Non-pigmented ciliary epithelial cell (primary cell): Measurements from ENCODE around the gene IQCE.
"Not testable (repeated sequence)": the region's sequence is repeated elsewhere in the genome, so short reads cannot be mapped to it uniquely, and the experiment has no call there.

Experiments
- DNase-seq: peaks from one replicate; pipeline ENCODE4 v3.0.0-alpha.2; 2010; ENCODE audit warnings: low read depth

The IQCE gene

DNA sequence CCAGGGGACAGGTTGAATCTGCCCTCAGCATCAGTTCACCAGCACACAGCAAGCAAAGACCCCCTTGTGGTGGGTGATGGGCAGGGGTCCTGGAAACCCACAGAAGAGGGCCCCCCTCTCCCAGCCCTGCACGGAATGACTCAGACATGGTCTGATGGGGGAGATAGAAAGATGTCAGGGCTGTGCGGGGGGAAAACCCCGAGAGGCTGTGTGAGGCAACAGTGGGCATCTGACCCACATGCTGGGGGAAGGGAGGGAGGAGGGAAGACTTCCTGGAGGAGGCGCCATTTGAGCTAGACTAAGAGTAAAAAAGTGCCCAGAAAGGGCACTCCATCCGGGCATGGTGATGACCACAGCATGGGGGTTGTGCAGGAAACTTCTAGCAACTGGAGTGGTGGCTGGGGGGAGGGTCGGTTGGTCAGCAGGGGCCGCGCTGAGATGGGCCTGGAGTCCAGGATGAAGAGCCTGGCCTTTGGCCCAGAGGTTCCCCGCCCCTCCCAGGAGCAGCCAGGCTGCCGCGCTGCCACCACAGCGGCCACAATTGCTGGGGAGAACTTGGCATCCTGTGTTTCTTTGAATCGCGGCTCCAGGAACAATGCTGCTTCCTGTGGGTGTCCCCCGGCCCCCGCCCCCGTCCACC, 36.7 kb upstream of the IQCE start:
- DNase-seq, result no peak

DNA sequence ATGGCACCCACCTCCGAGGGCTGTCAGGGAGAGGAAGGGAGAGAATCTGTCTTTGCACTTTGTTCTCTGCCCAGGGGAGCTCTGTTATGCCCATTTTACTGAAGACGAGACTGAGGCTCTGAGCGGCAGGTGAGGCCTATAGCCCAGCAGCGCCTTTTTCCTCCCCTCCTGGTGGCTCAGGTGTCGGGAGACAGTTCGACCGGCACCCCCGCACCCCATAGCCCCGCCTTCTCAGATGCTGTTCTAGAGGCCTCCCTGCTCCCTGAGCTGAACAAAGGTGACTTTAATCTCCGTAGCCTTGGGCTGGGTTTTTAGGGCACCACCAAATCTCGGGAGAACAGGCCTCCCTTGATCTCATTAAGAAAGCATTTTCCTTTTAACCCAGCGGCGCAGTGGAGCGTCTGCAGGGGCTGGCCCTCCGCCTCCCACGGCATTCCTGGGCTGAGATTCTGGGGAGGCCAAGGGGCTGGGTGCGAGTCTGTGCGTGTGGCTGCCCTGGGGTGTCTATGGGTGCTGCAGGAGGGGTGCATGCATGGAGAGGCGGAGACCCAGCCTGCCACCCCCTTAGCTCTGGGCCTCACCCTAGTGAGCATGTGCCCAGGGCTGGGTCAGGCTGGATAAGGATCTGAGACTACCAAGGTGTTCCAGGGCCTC, 35.9 kb upstream of the IQCE start:
- DNase-seq, result no peak

DNA sequence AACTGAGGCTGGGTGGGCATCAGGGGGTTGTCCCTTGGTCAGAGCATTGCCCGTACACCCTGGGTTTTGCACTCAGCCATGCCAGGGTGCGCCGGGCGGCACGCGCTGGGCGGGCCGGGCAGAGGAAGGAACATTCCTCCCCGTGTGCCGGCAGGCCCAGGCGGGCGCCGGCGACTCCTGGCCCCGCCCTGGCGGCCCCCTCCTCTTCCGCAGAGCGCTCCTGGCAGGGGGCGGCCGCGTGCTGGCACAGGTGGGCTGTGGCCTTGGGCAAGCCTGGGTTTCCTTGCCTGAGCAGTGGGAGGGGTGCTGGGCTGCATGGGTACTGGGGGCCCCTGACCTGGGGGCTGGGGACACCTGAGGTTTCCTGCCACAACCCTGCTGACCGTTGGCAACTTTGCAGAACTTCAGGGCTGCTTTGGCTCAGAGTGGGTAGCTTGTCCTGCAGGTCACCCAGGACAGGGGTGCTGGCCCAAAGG, 35.3 kb upstream of the IQCE start:
- no peak for DNase-seq

DNA sequence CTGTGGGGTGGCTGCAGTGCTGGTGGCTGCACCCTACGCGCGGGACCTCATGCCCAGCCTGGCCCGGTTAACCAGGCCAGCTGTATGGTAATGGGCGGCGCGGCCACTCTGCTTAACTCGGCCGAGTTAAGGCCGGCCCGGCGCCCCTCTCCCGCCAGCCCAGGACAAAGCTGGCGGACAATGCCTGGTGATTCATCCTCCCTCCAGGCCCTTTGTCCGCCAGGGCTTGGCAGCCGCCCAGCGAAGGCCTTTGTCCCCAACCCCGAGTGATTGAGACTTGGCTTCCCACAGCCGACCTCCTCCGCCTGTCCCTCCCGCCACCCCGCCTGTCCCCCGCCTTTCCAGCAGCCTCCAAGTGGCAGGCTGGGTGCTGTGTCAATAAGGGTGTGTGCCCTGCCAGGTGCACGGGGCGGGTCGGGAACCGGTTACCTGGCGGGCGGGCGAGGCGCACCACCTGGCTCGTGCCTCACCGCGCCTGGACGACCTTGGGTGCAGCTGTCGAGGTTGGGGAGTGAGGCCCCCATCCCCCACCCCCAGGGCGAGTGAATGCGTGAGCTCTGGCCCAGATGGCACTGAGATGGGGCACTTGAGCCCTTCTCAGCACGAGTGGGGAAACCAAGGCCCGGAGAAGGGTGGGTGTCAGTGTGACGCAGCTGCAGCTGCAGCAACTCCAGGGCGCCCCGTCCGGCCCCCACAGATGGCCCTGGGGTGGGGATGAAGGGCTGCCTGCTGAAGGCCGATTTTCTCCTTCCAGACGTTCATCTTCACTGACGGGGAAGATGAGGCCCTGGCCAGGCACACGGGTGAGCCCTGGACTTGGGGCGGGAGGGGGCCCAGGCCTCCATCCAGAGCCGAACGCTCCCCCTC, 34.6 kb upstream of the IQCE start:
- DNase-seq, result no peak

DNA sequence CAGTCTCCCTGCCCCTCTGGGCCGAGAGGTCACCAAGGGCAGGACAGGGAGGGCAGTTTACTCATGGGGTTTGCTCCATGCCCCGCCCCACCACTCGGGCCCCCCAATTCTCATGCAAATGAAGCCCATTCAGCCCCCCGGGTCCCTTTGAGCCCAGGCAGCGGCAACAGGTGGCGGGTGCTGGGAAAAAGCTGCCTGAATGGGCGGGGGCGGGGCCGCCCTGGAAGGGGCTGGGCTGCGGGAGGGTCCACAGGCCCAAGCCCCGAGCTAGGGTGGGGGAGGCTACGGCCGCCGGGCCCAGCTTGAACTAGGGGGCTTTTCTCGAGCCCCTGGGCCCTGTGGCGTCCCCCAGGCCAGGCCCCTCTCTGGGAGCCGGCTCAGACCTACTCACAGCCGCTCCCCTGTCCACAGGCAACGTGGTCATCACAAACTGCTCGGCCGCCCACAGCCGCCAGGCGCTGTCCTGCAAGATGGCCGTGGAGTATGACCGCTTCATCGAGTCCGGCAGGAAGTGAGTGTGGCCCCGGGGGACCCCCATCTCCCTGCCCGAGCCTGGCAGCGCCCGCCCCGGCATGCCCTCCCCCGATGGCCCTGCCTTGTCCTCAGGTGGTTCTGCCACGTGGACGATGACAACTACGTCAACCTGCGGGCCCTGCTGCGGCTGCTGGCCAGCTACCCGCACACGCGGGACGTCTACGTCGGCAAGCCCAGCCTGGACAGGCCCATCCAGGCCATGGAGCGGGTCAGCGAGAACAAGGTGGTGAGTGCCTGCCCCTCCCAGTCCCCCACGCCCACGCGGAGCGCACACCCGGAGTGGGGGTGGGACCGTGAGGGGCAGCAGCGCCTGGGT, 33.7 kb upstream of the IQCE start:
- DNase-seq, result no peak

DNA sequence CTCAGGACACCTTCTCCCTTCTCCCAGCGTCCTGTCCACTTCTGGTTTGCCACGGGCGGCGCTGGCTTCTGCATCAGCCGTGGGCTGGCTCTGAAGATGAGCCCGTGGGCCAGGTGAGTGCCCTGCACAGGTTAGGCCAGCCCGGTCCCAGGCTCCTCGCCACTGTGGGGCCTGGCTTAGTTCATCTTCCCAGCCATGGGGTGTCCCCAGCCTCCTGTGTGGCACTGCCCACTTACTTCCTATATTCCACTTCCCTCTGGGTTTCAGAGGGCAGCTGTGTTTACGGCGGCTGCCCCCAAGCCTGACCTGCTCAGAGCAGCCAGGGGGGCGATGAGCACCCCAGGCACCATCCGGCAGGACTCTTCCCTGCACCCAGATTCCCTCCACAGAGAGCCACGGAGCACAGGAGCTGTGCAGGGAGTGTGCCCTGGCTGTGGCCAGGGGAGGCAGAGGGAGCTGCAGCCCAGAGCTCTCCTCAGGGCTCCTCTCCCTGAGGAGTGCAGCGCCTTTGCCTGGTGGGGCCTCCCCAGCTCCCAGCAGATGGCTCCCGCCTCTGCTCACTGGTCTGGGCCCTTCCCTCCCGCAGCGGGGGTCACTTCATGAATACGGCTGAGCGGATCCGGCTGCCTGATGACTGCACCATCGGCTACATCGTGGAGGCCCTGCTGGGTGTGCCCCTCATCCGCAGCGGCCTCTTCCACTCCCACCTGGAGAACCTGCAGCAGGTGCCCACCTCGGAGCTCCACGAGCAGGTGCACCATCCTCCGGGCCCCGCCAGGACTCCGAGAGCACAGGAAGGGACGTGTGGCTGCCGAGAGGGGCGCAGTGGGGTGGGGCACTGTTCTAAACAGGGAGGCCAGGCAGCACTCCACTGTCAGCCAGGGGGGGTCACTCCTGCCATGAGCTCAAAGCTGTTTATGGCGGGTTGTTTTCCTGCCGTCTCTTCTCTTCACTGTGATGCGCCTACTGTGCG, 32.8 kb upstream of the IQCE start:
- no peak for DNase-seq

DNA sequence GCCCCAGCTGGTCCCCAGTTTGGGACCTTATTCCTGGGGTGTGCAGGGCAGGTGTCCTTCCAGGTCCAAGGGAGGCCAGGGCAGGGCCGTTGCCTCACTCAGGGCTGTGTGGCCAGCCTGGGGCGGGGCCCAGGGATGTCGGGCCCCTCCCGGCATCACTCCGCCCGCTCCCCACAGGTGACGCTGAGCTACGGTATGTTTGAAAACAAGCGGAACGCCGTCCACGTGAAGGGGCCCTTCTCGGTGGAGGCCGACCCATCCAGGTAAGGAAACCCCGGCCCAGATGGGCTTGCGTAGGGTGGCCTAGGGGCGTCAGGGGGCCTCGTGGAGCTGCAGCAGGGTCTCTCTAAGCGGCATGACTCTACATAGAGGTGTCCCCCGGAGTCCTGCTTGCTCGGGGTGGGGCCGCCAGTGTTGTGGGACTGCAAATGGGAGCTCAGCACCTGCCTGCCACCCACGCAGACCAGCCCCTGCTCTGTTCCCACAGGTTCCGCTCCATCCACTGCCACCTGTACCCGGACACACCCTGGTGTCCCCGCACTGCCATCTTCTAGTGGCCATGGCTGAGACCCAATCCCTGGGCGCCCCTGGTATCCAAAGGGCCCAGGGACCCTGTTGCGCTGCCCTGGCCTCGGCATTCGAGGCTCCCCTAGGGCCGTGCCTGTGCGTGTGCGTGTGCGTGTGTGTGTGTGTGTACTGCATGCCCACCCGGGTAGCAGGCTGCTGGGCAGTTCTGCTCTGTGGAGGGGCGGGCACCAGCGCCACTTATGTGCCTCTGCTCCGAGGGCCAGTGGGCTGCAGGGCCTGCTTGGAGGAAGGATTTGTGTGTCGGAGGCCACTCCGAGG, 31.9 kb upstream of the IQCE start:
- no peak for DNase-seq

DNA sequence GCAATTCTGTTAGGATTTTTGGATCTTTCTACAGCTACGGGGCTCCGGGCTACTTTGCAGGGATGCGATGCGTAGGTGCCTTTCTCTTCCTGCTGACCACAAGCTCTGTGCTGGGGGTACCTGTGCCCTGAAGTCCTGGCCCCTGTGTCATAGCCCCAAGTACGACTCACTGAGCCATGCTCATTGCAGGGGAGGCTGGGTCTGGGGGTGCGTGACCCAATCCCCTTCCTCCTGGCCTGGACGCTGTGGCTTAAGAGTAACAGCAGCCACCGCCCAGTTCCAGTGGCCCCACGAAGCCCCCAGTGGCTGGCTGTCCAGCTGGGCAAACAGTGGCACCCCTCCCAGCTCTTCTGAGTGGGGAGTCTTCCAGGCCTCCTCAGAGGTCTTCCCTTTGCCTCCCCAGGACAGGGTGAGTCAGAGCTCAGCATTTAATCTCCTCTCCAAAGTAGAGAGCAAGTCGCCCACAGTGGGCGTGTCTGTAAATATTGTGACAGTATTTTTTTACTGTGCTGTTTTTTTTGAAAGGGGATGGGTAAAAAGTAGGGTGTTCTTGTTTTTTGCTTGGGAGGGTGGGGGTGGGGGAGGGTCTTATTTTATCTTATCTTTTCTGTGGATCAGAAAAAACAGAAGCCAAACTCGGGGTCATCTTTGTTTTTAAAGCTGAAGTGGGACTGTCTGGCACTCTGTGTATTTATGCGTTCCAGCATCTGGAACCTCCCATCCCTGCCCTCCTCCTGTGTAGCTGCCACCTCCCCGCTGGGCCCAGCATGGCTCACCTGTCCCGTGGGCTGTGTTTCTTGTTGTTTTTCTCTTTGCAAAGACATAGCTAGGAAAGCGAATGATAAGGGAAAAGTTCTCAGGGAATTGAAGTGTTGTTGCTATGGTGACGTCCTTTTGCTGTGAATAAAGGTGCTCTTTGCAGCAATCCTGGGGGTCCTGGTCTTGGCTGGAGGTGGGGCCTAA, 31.0 kb upstream of the IQCE start:
- DNase-seq, result no peak

DNA sequence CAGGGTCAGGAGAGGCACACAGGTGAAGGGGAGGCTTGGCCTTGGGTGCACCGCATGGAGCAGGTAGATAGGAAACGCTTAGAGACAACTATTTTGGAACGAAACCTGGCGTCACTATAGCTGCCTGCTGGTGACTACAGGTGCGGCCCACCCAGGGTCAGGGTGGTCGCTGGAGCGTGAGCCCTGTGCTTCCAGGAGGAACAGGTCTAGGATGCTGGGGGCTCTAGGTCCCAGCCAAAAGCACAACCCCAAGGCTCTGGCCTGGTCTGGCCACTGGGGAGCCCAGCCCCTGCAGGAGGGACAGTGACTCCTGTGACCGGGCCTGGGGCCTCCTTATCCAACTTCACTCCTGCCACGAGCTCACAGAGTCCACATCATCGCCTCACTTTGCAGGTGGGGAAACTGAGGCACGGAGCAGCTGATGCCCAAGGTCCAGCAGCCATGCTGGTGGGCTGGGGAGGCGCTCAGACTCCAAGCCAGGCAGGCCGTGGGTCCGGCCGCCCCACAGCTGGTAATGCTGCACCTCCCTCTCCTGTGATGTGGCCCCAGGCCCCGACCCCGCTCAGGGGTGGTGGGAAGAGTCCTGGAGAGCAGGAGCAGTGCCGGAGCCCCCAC, 30.2 kb upstream of the IQCE start:
- no peak for DNase-seq

DNA sequence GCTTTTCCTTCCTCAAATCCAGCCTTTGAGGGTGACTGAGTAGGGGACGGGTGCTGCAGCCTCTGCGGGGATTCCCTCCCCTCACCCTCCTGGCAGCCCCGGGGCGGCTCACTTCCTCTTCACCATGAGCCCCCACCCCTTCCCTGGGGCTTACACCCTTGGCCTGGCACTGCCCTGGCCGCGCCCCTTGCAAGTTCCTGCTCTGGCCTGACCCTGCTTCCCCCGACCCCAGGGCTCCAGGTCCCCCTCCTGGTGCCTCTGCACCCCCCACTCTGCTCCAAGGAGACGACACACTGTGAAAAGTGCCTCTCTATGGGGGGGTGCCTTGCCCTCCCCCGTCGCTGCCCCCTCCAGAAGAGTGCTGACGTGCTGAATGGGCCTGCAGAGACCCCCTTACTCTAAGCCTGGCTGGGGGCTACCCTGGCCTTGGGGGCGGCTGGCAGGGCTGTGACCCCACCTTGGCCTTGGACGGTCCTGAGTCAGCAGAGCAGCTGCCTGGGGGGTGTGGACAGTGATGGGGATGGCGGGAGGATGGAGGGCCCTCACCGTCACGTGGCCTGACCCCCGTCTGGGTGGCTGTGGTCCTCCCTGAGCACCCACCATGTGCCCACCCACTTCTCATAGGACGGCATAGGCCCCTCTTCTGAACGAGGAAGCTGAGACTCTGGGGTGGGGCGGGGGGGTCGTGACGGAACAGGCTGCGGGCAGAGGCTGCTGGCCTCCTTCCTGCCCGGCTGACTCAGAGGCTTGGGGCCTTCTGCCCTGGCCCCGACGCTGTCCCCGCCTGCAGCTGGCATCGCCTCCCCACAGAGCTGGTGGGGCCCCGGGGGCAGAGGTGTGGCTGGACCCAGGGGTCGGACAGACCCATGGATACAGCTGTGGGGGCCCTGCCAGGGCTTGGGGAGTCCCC, 29.4 kb upstream of the IQCE start:
- no peak for DNase-seq

DNA sequence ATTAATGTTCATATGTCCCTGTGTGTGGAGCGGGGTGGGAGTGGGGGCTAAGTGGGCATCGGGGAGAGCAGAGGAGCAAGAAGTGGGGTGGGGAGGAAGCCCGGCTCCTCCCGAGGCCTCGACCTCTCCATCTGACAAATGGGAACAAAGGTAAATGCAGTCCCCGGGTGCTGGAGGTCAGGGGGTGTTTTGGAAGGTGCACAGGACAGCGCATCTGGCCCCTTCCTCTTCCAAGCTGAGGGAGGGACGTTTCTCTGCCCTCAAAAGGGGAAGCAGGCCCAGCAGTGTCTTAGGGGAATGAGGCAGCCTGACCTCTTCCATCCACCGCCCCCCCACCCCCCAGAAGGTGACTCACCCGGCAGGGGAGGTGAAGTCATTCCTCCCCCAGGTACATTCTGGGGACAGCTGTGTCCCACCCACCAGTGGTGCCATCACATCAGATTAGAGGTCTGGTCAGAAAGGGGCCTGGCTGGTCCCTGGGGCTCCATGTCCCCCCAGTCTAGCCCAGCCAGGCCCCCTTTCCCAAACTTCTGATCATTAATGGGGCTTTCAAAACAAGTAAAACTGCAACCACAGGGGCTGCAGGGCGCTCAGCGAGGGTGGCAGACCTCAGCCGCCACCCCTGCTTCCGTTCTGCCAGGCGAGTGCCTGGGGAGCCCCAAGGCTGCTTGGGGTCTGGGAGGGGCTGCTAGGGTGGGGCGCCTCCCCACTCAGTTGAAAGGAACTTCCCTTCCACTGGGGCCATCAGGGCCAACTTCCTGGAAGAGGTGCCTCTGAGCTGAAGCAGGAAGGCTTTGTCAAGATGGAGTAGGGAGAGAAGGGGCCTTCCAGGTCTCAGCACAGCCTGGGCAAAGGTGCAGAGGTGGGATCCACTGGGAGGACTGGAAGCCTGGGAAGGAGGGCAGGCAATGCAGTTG, 28.4 kb upstream of the IQCE start:
- DNase-seq, result no peak

DNA sequence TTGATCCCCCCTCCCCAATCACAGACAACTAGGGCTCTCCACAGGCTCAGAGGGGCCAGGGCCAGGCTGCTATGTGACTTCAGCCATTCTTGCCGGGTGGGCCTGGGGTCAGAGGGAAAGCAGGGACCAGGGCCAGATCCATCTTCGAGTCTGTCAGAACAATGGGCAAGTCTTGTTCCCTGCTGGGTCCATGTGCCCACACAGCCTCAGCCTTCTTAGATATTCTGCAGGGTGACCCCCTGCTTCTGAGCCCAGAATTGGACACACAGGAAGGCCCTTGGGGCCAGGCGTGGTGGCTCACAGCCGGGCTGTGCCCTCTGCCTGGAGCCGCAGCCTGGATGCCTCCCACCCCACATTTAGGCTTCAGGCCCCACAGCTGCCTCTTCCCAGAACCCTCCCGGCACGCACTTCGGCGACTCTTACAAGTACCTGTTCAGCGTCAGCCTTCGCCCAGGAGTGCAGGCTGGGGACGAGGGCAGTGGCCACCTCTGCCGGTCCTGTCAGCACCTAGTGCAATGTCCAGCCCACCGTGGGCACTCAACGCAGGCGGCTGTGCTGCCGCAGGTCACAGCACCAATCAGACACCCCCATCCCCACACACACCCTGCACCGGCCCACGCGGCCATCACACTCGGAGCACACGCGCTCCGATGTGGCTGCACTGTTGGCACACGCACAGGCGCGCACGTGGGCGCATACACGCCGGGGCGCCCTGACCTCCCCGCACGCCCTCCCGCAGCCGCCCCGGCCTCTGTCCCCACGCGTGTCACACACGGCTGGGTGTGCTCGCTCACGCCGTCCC, 27.6 kb upstream of the IQCE start:
- DNase-seq, result not testable (repeated sequence)

DNA sequence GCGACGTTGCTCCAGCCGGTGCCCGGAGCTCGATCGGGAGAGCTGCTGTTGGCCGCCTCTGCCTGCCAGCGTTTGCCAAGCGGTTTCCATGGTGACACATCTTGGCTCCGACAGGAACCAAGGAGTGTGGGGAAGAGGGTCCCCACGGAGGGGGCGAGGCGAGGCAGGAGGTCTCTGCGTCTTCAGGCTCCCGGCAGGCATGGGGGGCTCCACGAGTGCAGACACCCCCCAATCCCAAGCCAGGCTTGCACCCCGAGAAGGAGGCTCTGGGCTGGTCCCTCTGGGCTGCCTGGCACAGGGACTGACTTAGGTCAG, 27.0 kb upstream of the IQCE start:
- DNase-seq, result not testable (repeated sequence)

DNA sequence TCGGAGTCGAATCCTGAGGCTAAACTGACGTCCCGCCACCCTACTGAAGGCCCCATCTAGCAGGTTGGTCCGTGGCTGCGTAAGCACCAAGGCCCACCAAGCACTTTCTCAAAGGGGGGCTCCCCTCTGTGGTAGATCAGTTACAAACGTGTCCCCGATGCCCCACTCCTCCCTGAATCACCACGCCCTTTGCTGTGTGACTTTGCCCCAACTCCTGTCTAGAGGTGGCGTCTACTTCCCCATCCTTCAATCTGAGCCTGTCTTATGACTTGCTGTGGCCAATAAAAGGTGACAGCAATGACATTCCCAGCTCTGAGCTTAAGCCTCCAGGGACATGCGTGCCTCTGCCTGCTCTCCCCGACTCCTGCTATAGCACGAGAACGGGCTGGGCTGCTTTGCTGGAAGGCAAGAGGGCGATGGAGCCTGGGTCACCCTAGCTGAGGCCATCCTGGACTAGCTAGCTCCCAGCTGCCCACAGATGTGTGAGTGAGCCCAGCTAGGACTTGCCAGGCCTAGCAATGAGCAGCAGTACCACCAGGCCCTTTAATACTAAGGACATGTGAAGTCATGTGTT, 26.5 kb upstream of the IQCE start:
- not testable (repeated sequence) for DNase-seq

DNA sequence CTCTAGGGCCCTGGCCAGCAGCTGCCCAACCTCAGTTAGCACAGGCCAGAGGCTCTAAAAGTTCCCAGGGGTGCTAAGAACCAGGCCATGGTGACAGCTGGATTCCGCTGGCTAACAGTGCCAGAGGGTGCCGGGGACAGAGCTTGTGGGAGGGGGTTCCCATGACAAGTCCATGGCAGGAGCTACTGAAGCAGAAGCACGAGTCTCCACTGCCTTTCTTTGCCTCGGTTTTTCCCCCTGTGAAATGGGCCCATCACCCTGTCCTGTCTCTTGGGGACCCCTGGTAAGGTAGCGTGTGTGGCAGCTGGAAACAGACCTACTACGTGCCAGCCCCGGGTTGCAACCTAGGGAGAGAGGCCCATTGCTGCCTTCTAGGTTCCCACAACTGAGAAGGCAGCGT, 26.0 kb upstream of the IQCE start:
- DNase-seq, result not testable (repeated sequence)
